HEK293T (cell line): ENCODE results near the gene ZMYND15.

Experiments used
- CTCF ChIA-PET: fragments of 350-600 bp; formaldehyde crosslinking; extraction: SDS; loops from one replicate; lab custom pipeline; 2021; ENCODE audit warnings: antibody characterized with exemption, inconsistent platforms; lab: Yijun Ruan, JAX
- POLR2A ChIA-PET: fragments of 350-600 bp; formaldehyde crosslinking; extraction: SDS; loops from one replicate; lab custom pipeline; 2020; ENCODE audit warnings: antibody characterized with exemption, inconsistent platforms; lab: Yijun Ruan, JAX
- DNase-seq: peaks from one replicate; pipeline ENCODE4 v3.0.0; 2012; ENCODE audit warnings: mixed read lengths; ENCODE audit errors: extremely low spot score
- ARNT ChIP-seq: fragments of 450-650 bp; IDR thresholded peaks from 2 replicates; pipeline ENCODE4 v1.6.1; 2017; ENCODE audit warnings: mild to moderate bottlenecking
- BHLHE40 ChIP-seq: fragments of 450-650 bp; IDR thresholded peaks from 2 replicates; pipeline ENCODE4 v1.6.1; 2016; ENCODE audit warnings: mild to moderate bottlenecking, moderate library complexity, borderline replicate concordance
- CTBP1 ChIP-seq: fragments of 450-650 bp; IDR thresholded peaks from 2 replicates; pipeline ENCODE4 v1.6.1; 2016; ENCODE audit warnings: borderline replicate concordance
- ELF4 ChIP-seq: fragments of 450-650 bp; IDR thresholded peaks from 2 replicates; pipeline ENCODE4 v1.6.1; 2017; ENCODE audit warnings: antibody characterized with exemption
- FOXA1 ChIP-seq: fragments of 450-650 bp; IDR thresholded peaks from 2 replicates; pipeline ENCODE4 v1.6.1; 2016; ENCODE audit warnings: mild to moderate bottlenecking
- FOXK2 ChIP-seq: fragments of 450-650 bp; IDR thresholded peaks from 2 replicates; pipeline ENCODE4 v1.6.1; 2016; ENCODE audit warnings: mild to moderate bottlenecking
- FOXM1 ChIP-seq: fragments of 450-650 bp; IDR thresholded peaks from 2 replicates; pipeline ENCODE4 v1.6.1; 2017; ENCODE audit warnings: mild to moderate bottlenecking, borderline replicate concordance
- HDGF ChIP-seq: fragments of 450-650 bp; IDR thresholded peaks from 2 replicates; pipeline ENCODE4 v1.6.1; 2017; ENCODE audit warnings: antibody characterized with exemption, borderline replicate concordance
- L3MBTL2 ChIP-seq: fragments of 450-650 bp; conservative IDR thresholded peaks from 2 replicates; pipeline ENCODE4 v1.6.1; 2016; ENCODE audit warnings: mild to moderate bottlenecking
- LEF1 ChIP-seq: fragments of 450-650 bp; IDR thresholded peaks from 2 replicates; pipeline ENCODE4 v1.6.1; 2017; ENCODE audit warnings: mild to moderate bottlenecking, borderline replicate concordance
- NFRKB ChIP-seq: fragments of 450-650 bp; IDR thresholded peaks from 2 replicates; pipeline ENCODE4 v1.6.1; 2016; ENCODE audit warnings: mild to moderate bottlenecking, moderate library complexity
- SP1 ChIP-seq: fragments of 450-650 bp; IDR thresholded peaks from 2 replicates; pipeline ENCODE4 v1.6.1; 2017
- SUZ12 ChIP-seq: fragments of 450-650 bp; IDR thresholded peaks from 2 replicates; pipeline ENCODE4 v1.6.1; 2016; ENCODE audit warnings: mild to moderate bottlenecking
- TARDBP ChIP-seq: fragments of 450-650 bp; IDR thresholded peaks from 2 replicates; pipeline ENCODE4 v1.6.1; 2016
- ZNF384 ChIP-seq: fragments of 450-650 bp; IDR thresholded peaks from 2 replicates; pipeline ENCODE4 v1.6.1; 2016
- TF ChIP-seq, protein P1 (sequence below): fragments of 450-650 bp; IDR thresholded peaks from 2 replicates; pipeline ENCODE4 v1.6.1; 2016

Gene ZMYND15

DNA sequence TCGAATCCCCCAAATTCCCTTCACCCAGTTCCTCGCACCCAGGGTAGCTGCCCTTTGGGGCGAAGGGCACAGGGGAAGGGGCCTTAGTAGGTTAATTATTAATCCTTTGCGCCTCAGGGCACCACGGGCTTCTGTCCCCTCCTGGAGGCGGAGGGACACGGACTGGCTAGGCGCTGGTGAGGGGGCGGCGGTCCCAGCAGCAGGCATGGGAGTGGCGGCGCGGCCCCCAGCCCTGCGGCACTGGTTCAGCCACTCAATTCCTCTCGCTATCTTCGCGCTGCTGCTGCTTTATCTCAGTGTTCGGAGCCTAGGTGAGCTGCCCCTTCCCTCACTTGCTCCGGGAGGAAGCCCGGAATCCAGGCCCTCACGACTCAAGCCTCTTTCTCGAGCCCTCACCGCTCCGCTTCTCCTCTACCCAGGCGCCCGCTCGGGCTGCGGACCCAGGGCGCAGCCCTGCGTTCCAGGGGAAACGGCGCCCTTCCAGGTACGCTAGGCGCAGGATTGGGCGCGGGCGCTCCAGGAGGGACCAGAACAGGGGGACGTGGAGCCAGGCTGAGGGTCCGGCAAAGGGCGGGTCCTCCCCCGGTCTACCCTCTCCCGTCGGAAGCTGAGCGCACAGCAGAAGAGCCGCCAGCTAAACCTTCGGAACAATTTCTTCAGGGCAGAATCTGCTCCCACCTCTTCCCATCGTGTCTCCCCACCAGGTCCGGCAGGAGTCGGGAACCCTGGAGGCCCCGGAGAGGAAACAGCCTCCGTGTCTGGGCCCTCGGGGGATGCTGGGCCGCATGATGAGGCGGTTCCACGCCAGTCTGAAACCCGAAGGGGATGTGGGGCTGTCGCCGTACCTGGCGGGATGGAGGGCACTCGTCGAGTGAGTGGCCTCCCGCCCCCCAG is 49.4 kb downstream of the ZMYND15 start, which contains the start of gene GLTPD2:
Gene GLTPD2 (plus strand): TSS at position 158 of the 894 bp plus-strand sequence. CDS start 48 bp downstream, at position 206.
- TF ChIP-seq L3MBTL2 (peak; percentile 58; the same call in 1 of the 2 replicates), SUZ12 (no peak)
- POLR2A ChIA-PET: interaction anchor here (0.8 to 2.9 kb wide), 19 partner anchors 7 to 92 kb away, joined by 3 to 20 read pairs (median 7); partner anchors contain the start of genes ARRB2, CXCL16, MED11 and MINK1
- DNase-seq: no peak
- CTCF ChIA-PET: interaction anchor here (0.6 to 1.7 kb wide), 4 partner anchors 9 to 59 kb away, joined by 3 to 8 read pairs (median 6); partner anchors contain the start of gene PLD2

DNA sequence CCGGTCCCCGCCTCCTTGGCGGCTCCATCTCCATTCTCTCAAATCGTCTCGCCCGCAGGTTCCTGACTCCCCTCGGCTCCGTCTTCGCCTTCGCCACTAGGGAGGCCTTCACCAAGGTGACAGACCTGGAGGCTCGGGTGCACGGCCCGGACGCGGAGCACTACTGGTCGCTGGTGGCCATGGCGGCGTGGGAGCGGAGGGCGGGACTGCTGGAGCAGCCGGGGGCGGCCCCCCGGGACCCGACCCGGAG is 50.0 kb downstream of the ZMYND15 start:
- TF ChIP-seq BHLHE40: no peak
- TF ChIP-seq NFRKB: no peak
- no peak for TF ChIP-seq LEF1
- TF ChIP-seq, protein P1, sequence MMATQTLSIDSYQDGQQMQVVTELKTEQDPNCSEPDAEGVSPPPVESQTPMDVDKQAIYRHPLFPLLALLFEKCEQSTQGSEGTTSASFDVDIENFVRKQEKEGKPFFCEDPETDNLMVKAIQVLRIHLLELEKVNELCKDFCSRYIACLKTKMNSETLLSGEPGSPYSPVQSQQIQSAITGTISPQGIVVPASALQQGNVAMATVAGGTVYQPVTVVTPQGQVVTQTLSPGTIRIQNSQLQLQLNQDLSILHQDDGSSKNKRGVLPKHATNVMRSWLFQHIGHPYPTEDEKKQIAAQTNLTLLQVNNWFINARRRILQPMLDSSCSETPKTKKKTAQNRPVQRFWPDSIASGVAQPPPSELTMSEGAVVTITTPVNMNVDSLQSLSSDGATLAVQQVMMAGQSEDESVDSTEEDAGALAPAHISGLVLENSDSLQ: no peak
- TF ChIP-seq ARNT: no peak
- no peak for TF ChIP-seq FOXA1
- TF ChIP-seq L3MBTL2: no peak
- no peak for TF ChIP-seq FOXM1
- no peak for TF ChIP-seq SP1
- ChIA-PET POLR2A (interaction anchor here (0.7 to 2.9 kb wide), 24 partner anchors 8 to 178 kb away, joined by 3 to 20 read pairs (median 6); partner anchors contain the start of genes ARRB2, CHRNE, CXCL16 and MED11), CTCF (interaction anchor here (0.6 to 1.7 kb wide), 7 partner anchors 10 to 59 kb away, joined by 3 to 8 read pairs (median 5); partner anchors contain the start of gene PLD2)
- no peak for DNase-seq

DNA sequence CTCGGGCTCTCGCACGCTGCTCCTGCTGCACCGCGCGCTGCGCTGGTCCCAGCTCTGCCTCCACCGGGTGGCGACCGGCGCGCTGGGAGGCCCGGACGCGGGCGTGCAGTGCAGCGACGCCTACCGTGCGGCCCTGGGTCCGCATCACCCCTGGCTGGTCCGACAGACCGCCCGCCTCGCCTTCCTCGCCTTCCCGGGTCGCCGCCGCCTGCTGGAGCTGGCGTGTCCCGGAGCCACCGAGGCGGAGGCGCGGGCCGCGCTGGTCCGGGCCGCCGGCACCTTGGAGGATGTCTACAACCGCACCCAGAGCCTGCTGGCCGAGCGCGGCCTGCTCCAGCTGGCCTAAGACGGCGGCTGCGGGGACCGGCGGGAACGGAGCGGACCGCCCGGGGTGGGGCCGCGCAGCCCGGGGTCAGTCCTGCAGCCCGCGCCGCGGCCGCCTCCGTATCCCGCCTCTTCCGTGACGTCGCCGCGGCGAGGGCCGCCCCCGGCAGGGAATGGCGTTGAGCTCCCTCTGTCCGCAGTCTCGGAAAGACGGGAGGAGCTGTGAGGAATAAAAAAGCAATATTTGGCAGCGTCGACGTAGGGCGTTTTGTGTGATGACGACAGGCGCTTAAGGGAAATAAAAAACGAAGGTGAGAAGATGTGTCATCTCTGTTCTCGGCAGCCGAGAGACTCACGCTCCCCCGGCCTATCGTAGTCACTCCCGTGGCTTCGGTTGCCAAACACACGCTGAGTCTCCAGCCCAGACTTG is 50.5 kb downstream of the ZMYND15 start:
- CTCF ChIA-PET: interaction anchor here (0.6 to 1.7 kb wide), 13 partner anchors 10 to 133 kb away, joined by 3 to 8 read pairs (median 4); partner anchors contain the start of gene PLD2
- peak; percentile 83 for DNase-seq
- TF ChIP-seq SP1 (no peak), ELF4 (no peak), L3MBTL2 (peak; percentile 80)
- TF ChIP-seq, protein P1: no peak
- POLR2A ChIA-PET: interaction anchor here (0.6 to 2.9 kb wide), 30 partner anchors 9 to 177 kb away, joined by 3 to 20 read pairs (median 5); partner anchors contain the start of genes ARRB2, CHRNE, CXCL16 and MED11

DNA sequence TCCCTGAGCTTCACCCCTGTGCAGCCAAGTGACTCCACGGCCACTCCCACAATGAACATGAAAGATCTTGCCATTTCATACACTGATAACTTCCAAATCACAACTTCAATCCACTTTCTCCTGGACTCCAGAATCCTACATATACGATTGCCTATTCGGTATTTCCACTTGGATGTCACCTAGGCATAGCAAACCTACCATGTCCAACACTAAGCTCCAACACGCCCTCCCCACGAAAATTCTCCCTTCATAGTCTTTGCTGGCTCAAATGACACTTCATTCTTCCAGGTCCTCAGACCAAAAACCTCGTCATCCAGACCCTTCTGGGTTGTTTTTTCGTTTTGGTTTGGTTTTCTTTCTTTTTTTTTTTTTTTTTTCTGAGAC is 51.1 kb downstream of the ZMYND15 start:
- CTCF ChIA-PET: interaction anchor here (0.6 to 1.7 kb wide), 10 partner anchors 11 to 132 kb away, joined by 3 to 8 read pairs (median 4); partner anchors contain the start of gene PLD2
- POLR2A ChIA-PET: interaction anchor here (0.6 to 2.9 kb wide), 27 partner anchors 8 to 176 kb away, joined by 3 to 20 read pairs (median 5); partner anchors contain the start of genes ARRB2, CHRNE, CXCL16 and MED11
- TF ChIP-seq FOXM1 (no peak), TARDBP (no peak), HDGF (no peak), SP1 (no peak), ELF4 (no peak), ZNF384 (no peak), FOXK2 (no peak)
- DNase-seq: no peak

DNA sequence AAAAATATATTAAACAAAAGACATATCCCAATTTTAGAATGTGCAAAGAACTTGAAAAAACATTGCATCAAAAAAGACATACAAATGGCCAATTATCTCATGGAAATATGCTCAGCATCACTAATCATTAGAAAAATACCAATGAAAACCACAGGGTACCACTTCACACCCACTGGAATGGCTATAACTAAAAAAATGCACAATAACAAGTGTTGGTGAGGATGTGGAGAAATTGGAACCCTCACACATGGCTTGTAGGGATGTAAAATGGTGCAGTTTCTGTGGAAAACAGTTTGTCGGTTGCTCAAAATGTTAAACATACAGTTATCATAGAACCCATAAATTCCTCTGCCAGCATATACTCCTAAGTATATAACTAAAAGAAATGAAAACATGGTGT is 55.5 kb downstream of the ZMYND15 start:
- TF ChIP-seq TARDBP (no peak), FOXK2 (no peak), NFRKB (no peak), LEF1 (no peak), ARNT (no peak), SUZ12 (no peak), FOXM1 (no peak), L3MBTL2 (no peak), ZNF384 (no peak), BHLHE40 (no peak), FOXA1 (no peak), ELF4 (no peak), SP1 (no peak), CTBP1 (no peak), HDGF (no peak)
- TF ChIP-seq, protein P1: no peak
- ChIA-PET CTCF (no interaction called here), POLR2A (no interaction called here)
- no peak for DNase-seq
